H1 (cell line): ENCODE measurements around the gene RBFOX1.

Experiments
- ATF2 ChIP-seq: IDR thresholded peaks from 2 replicates; pipeline ENCODE4 v1.6.1; 2012; ENCODE audit warnings: low read length, inconsistent platforms
- CTCF ChIP-seq, 3 experiments: IDR thresholded peaks; 1 replicate in 2 of 3; 2 replicates in 1 of 3; pipeline versions ENCODE4 v1.5.1 to v1.6.1; 2011; ENCODE audit warnings: low read length in 3 of 3, mild to moderate bottlenecking in 3 of 3, inconsistent platforms in 2 of 3, low read depth in 1 of 3, moderate library complexity in 1 of 3; ENCODE audit not compliant: insufficient read depth in 1 of 3; ENCODE audit errors: control extremely low read depth in 1 of 3
- POLR2A ChIP-seq, 2 experiments: IDR thresholded peaks; 1 replicate in 1 of 2; 2 replicates in 1 of 2; pipeline ENCODE4 v1.6.1; 2011; ENCODE audit warnings: low read depth in 2 of 2, low read length in 2 of 2, mild to moderate bottlenecking in 2 of 2; ENCODE audit errors: control extremely low read depth in 1 of 2

GRCh38 chr16:7703672-7704071 lies 371.0 kb downstream of the RBFOX1 start:
- no peak for TF ChIP-seq CTCF (IDR thresholded peaks at IDR 0.05; ENCODE audit: control extremely low read depth in 1 of 3, insufficient read depth in 1 of 3, low read depth in 1 of 3, low read length in 3 of 3)
- no peak for TF ChIP-seq POLR2A (IDR thresholded peaks at IDR 0.05; ENCODE audit: control extremely low read depth in 1 of 2, low read depth in 2 of 2, low read length in 2 of 2)
- TF ChIP-seq ATF2 = no peak
